Thyroid gland (tissue), 4 donors: ENCODE measurements around the gene ILKAP.

Experiments
- CTCF ChIP-seq, 6 experiments: fragments of 200-600 bp in 3 of 6; fragments of 450-650 bp in 3 of 6; sonication (generic) in 3 of 6; IDR thresholded peaks; one replicate each; pipeline ENCODE4 v1.5.1; 2016 to 2019; ENCODE audit warnings: antibody characterized with exemption in 6 of 6, mild to moderate bottlenecking in 2 of 6, inconsistent platforms in 1 of 6, moderate library complexity in 1 of 6
- POLR2A ChIP-seq, 2 donors: fragments of 450-650 bp; IDR thresholded peaks; one replicate each; pipeline ENCODE4 v1.6.1; 2017; ENCODE audit warnings: antibody characterized with exemption in 2 of 2, mild to moderate bottlenecking in 2 of 2, moderate library complexity in 1 of 2

GRCh38 chr2:238125127-238125885, 78.2 kb downstream of the ILKAP start:
- TF ChIP-seq CTCF (IDR thresholded peaks at IDR 0.05) (no peak), POLR2A (IDR thresholded peaks at IDR 0.05) (no peak)
